GM12865 (cell line): Measurements from ENCODE around the gene MDK.
A peak's percentile ranks its signal among the peaks of the same experiment; 100 is the strongest.

Experiments
- DNase-seq: peaks from one replicate; pipeline ENCODE4 v3.0.0; 2010; ENCODE audit warnings: low read depth
- H3K4me3 ChIP-seq: 2 replicates; pipeline ENCODE4 v1.5.1; 2011; ENCODE audit warnings: mild to moderate bottlenecking, low read depth, low read length, control low read depth
- TF ChIP-seq, protein P1 (sequence below): IDR thresholded peaks from 2 replicates; pipeline ENCODE4 v1.5.1; 2011; ENCODE audit warnings: low read length, control low read depth, low read depth, inconsistent platforms; ENCODE audit not compliant: insufficient read depth; ENCODE audit errors: missing control alignments

The MDK gene

GRCh38 chr11:46347637-46348311 is 33.7 kb upstream of the MDK start:
- TF ChIP-seq, protein P1, sequence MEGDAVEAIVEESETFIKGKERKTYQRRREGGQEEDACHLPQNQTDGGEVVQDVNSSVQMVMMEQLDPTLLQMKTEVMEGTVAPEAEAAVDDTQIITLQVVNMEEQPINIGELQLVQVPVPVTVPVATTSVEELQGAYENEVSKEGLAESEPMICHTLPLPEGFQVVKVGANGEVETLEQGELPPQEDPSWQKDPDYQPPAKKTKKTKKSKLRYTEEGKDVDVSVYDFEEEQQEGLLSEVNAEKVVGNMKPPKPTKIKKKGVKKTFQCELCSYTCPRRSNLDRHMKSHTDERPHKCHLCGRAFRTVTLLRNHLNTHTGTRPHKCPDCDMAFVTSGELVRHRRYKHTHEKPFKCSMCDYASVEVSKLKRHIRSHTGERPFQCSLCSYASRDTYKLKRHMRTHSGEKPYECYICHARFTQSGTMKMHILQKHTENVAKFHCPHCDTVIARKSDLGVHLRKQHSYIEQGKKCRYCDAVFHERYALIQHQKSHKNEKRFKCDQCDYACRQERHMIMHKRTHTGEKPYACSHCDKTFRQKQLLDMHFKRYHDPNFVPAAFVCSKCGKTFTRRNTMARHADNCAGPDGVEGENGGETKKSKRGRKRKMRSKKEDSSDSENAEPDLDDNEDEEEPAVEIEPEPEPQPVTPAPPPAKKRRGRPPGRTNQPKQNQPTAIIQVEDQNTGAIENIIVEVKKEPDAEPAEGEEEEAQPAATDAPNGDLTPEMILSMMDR = no peak
- no peak for DNase-seq

DNA sequence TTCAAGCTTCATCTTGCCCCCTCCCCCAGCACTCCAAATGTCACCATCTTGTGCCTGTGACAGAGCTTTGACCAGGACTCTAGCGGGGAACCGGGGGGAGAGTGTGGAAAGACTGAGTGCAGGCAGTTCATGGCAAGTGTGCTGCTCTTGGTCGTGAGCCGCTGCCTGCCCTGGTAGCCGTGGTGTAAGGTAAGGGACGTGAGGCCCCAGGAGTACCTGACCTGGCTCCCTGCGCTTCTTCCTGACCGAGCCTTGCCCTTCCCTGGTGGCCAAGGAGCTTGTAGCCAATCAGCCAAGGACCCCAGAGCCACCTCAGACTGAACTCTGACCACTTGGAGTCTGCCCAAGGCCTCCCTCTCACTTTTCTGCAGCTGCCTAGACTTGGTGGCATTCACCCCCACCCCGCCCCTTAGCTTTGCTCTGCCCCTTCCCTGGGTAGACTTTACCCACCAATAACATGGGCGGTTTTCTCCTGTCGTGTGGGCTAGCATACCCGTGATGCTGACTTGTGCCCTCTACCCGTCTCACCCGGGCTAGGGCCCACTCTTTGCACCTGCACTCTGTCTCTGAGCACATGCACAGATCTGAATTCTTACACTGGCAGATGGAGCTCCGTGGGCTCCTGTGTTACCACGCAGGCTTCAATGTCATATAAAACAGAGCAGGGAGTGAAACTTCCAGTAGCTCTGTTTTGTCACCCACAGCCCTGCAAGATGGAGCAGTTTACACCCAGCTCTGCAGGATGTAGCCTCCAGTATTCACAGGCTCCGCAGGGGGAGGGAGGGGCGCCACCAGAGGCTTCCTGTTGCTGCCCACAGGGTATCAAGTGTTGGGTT is 32.7 kb upstream of the MDK start:
- TF ChIP-seq, protein P1 = no peak
- DNase-seq = peak; percentile 68
- peak overlapping the region; percentile 86 for H3K4me3 ChIP-seq

More at GRCh38 chr11:46347637-46348311, 33.7 kb upstream of the MDK start:
- peak overlapping the region; percentile 86 for H3K4me3 ChIP-seq

- H3K4me3 ChIP-seq = no peak overlapping the region
- DNase-seq = no peak
- TF ChIP-seq, protein P1 = no peak
These were observed 30.8 kb upstream of the MDK start for GRCh38 chr11:46350695-46351094.

DNA sequence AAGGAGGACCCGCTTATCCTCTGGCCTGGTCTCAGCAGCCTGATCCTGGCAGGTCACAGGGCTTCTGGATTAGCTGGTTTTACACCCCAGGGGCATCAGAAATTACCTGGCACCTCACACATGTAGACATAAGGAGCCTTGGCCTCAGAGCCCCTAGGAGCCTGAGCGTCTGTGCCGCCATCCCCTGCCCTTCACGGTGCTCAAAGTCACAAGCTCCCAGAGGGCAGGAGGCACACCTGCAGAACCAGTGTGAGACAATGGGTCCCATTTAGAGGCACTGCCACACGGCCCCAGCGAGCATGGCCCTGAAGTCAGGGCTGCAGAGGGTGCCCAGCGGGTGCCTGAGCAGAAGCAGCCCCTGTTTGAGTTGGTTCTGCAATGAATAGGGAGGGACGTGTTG is 30.3 kb upstream of the MDK start:
- H3K4me3 ChIP-seq = no peak overlapping the region
- TF ChIP-seq, protein P1 = no peak
- no peak for DNase-seq

- TF ChIP-seq, protein P1 = no peak
- H3K4me3 ChIP-seq = no peak overlapping the region
These were observed 29.9 kb upstream of the MDK start for GRCh38 chr11:46351606-46352005.

GRCh38 chr11:46352063-46352841 is 29.2 kb upstream of the MDK start:
- peak; percentile 52 for DNase-seq
- TF ChIP-seq, protein P1 = peak; percentile 79
- no peak overlapping the region for H3K4me3 ChIP-seq

More at GRCh38 chr11:46351606-46352005, 29.9 kb upstream of the MDK start:
- no peak for DNase-seq
